ENCODE data around the gene OTOG.

OTOG gene

DNA sequence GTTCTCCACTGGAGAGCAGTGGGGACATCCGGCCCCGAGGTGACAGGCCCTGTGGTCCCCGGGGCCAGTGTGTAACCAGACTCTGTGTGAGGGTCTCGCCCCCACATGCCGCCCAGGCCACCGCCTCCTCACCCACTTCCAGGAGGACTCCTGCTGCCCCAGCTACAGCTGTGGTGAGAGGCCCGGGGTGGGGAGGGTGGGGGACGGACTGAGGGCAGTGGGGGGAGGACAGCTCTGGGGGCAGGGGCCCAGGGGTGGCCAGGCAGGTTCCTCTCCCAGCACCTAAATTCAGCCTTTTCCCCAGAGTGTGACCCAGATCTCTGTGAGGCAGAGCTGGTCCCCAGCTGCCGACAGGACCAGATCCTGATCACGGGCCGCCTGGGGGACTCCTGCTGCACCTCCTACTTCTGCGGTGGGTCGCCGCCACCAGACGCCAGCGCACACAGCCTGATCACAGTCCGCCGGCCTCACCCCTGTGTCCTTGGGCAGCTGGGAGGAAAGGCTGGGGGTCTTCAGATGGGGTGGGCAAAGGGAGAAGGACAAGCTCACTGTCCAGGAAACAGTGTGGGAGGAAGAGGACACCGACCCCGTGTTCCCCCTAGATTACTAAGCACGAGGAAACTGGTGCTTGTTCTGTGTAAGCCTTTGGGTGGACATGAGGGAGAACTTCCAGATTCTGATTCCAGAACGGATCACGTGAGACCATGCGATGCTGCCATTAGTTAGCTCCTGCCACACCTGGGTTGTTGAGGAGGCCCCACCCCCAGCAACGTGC lies 87.9 kb downstream of the OTOG start:
- no peak for DNase-seq

- no peak for DNase-seq
Observed at GRCh38 chr11:17635551-17635938, 88.5 kb downstream of the OTOG start.

DNA sequence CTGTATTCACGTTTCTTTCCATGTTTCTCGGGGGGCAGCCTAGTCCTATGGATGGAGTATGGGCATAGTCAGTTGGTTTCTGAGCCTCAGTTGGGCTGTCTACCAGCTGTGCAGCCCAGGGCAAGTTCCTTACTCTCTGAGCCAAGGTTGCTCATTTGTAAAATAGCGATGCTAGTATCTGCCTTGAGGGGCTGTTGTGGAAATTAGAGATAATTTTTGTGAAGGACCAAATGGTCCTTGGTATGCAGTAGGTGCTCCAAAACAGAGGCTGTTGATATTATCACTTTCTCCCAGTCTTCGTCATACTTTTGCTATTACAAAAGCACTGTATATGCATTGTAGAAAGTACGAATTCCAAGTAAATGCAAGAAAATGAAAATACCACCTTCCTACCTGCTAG lies 89.7 kb downstream of the OTOG start:
- no peak for DNase-seq

DNA sequence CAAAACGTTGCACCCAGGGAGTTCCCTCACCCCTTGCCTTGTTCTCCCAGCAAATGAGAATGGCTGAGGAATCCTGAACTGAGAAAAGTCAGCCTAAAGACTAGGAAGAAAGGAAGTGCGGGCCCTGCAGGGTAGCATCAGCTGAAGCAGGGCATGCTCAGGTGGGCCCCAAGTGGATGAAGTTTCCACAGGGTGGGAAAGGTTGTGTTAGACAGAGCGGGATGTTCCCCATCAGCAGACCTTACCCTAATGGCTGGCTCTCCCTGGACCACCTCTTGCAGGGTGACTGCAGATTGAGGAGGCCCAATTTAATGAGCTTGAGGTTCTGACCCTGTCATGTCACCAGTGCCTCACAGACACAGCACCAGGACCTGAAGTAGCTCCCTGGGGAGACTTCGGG lies 90.8 kb downstream of the OTOG start:
- DNase-seq = no peak

DNA sequence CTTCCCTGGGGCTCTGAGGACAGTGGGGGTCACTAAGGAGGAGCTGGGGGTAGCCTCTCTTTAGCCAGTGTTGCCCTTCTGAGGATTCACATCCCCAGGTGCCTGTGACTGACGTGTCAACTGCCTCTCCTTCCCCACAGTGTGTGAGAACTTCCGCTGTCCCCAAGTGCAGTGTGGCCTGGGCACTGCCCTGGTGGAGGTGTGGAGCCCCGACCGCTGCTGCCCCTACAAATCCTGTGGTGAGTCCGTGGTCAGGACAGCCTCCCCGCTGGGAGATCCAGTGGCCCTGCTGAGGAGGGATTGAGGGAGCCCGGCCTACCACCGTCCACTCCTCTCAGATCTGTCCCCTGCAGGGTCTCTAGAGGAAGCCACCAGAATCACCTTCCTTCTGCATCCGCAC lies 91.3 kb downstream of the OTOG start:
- no peak for DNase-seq

- DNase-seq = no peak
Observed at GRCh38 chr11:17639091-17639490, 92.0 kb downstream of the OTOG start.

GRCh38 chr11:17639781-17640180 lies 92.7 kb downstream of the OTOG start:
- DNase-seq = no peak

GRCh38 chr11:17640493-17641164 lies 93.6 kb downstream of the OTOG start:
- DNase-seq = no peak

GRCh38 chr11:17641792-17642350 lies 94.8 kb downstream of the OTOG start:
- no peak for DNase-seq

DNA sequence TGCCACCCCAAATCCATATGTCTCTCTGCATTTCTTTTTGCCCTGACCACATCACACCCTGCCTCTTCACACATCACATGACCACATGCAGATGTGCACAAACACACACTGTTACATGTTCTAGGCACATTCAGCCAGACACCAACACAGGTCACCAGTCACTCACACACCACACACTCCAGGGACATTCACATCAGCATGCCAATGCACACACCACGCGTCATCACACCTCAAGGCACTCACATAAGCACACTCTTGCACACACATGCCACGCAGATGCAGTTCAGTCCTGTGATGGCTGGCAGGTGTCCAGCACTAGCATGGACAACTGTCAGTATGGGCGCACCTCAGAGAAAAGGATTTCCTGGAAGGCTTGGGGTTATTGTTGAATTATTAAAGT lies 95.3 kb downstream of the OTOG start:
- DNase-seq = no peak

DNA sequence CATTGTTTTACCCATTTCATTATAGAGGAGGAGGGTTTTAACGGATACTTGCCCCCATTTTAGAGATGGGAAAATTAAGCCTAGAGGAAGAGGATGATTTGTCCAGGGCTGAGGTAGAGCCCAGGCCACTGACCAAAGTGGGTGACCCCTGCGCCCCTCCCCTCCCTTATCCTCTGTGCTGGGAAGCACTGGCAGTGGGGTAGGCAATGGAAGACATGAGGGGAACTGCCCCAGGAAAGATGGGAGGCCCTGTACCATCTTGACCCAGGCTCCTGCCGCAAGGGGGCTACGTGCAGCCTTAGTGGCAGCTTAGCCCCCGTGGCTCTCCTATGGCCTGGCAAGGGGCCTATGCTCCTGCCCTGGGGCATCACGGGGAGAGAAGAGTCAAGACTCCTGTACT lies 95.9 kb downstream of the OTOG start:
- DNase-seq = no peak

GRCh38 chr11:17643506-17644405 lies 96.7 kb downstream of the OTOG start:
- DNase-seq = no peak

- no peak for DNase-seq
Observed at GRCh38 chr11:17645190-17645970, 98.3 kb downstream of the OTOG start.

GRCh38 chr11:17646451-17647145 lies 99.5 kb downstream of the OTOG start:
- DNase-seq = no peak

GRCh38 chr11:17648528-17648927 lies 101.5 kb downstream of the OTOG start:
- DNase-seq = peak; percentile 52

- no peak for DNase-seq
Observed at GRCh38 chr11:17649261-17649660, 102.2 kb downstream of the OTOG start.

- DNase-seq = no peak
Observed at GRCh38 chr11:17649696-17650095, 102.6 kb downstream of the OTOG start.

DNA sequence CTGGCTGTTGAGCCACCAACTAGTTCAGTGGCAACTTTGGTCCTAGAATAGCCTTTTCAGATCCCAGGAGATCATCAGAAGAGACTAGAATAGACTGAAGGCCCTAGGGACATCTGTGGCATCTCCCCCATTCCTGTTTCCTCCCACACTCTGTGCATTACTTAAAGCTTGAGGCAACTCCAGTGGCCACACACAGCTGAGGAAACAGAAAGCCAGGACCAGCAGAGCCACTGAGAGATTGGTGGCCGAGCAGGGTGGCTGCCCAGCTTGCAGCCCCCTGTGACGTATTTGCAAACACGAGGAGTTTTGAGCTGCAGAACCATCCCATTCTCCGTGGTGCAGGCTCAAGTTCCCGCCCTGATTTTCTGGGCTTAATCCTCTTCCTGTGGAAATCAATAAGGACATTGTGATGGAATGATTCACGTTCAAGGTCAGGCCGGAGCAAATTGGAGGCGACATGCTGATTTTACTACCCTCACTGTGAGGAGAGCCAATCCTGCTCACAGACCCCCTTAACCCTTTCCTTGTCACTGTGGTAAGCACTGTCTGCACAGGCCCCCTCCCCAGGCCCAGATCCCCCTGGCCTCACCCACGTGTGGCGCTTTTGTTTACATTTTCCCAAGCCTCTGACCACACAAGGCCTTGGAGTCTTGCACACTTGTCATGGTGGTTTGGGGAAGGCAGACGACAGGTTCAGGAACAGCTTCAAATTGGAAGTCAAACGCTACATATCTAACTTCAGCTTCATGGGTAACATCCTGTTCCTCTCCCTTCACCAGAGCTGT lies 103.3 kb downstream of the OTOG start:
- peak; percentile 70 for DNase-seq

DNA sequence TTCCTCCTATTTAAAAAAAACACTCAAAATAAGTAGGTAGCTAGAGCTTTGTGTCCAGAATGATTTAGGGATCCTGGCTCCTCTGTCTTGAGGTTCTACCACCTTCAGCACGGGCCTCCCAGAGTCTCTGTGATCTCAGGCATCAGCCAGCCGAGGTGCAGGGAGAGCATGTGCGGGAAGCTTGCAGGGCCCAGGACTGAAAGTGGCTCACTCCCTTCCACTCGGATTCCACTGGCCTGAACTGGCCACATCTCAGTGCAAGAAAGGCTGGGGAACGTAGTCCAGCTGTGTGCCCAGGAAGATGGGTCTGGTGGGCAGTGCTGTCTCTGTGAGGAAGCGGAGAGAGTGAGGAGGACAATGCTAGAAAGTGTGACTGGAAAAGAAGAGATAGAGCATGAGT lies 104.0 kb downstream of the OTOG start:
- no peak for DNase-seq

- peak; percentile 66 for DNase-seq
Observed at GRCh38 chr11:17651681-17652080, 104.6 kb downstream of the OTOG start.

DNA sequence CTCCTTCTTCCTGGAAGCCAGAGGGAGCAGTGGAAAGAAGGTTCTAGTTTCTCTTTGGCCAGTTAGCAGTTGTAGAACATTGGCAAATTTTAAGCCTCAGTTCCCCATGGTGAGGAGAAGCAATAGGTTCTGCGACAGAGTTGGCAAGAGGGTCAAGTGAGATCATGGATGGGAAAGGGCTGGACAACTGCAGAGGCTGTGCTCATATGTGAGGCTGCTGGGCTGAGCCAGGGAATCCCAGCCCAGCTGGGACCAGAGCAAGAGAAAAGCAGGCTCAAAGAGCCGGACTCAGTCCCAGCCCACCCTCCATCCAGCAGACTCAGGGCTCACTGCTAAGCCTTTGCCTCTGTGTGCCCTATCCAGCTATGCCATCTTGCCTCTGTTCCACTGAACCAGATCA lies 105.5 kb downstream of the OTOG start:
- peak; percentile 66 for DNase-seq

All from femur (tissue), 1 donor.